ENCODE results near the gene NUP160. TPM values are rescaled to one million over a fixed set of nuclear protein-coding genes. Genes with fewer than 3 reads are reported as not detected.
A peak's percentile ranks its signal among the peaks of the same experiment; 100 is the strongest.
"Not testable (repeated sequence)": the region's sequence is repeated elsewhere in the genome, so short reads cannot be mapped to it uniquely, and the experiment has no call there.

NUP160 gene, protein sequence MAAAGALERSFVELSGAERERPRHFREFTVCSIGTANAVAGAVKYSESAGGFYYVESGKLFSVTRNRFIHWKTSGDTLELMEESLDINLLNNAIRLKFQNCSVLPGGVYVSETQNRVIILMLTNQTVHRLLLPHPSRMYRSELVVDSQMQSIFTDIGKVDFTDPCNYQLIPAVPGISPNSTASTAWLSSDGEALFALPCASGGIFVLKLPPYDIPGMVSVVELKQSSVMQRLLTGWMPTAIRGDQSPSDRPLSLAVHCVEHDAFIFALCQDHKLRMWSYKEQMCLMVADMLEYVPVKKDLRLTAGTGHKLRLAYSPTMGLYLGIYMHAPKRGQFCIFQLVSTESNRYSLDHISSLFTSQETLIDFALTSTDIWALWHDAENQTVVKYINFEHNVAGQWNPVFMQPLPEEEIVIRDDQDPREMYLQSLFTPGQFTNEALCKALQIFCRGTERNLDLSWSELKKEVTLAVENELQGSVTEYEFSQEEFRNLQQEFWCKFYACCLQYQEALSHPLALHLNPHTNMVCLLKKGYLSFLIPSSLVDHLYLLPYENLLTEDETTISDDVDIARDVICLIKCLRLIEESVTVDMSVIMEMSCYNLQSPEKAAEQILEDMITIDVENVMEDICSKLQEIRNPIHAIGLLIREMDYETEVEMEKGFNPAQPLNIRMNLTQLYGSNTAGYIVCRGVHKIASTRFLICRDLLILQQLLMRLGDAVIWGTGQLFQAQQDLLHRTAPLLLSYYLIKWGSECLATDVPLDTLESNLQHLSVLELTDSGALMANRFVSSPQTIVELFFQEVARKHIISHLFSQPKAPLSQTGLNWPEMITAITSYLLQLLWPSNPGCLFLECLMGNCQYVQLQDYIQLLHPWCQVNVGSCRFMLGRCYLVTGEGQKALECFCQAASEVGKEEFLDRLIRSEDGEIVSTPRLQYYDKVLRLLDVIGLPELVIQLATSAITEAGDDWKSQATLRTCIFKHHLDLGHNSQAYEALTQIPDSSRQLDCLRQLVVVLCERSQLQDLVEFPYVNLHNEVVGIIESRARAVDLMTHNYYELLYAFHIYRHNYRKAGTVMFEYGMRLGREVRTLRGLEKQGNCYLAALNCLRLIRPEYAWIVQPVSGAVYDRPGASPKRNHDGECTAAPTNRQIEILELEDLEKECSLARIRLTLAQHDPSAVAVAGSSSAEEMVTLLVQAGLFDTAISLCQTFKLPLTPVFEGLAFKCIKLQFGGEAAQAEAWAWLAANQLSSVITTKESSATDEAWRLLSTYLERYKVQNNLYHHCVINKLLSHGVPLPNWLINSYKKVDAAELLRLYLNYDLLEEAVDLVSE (N-terminal part only)
- total RNA-seq = 80.7 and 82.7 TPM in 2 replicates
- long read RNA-seq, full-length matches to known transcripts = 15 of 75 reads
- long read RNA-seq, partial matches to known transcripts = 45 of 75 reads
- long read RNA-seq, other reads (novel, unspliced or antisense) = 15 of 75 reads

DNA sequence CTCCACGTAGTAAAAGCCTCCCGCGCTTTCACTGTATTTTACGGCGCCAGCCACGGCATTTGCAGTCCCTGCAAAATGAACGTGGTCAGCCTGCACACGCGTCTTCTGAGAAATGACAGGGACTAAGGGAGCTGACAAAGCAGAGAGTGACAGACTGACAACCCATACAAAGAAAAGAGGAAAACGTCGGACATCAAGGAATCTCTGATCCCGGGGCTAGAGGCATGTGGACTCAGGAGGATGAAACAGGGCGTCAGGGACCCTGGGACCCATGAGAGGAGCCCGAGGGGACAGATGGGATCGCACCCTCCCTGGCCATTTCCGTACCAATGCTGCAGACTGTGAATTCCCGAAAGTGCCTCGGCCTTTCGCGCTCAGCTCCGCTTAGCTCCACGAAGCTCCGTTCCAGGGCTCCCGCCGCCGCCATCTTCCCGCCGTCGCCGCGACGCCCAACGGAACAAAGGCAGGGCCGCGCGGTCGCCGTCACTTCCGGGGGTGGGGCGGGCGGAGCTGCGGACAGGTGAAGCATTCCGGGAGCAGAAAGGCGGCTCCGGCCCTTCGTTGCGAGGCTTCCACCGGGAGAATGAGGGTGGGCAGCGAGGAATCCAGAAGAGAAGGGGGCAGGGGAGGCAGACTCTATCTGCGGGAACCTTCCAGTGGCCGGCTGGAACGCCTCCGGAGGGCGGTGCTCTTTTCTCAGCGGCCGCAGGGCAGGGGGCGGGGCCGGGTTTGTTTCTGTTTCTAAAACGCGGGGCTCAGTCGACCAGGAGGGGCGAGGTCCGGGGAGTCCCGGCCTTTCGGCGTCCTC lies at the start of gene NUP160:
NUP160 (minus strand) TSS at position 459 of the 808 bp plus-strand sequence; CDS start at position 427, 32 bp downstream.
- Mint-ChIP-seq H3K9me3 (ENCODE audit: low read depth) (no peaks in the 10 kb centered on the region), H3K27me3 (no peaks in the 10 kb centered on the region), H3K4me3 (ENCODE audit: low read depth) (peak within 1 kb of the TSS; percentile 99), H3K36me3 (ENCODE audit: insufficient read depth) (peaks cover 8% of the 10 kb centered on the region), H3K4me1 (ENCODE audit: low read depth) (peaks cover 15% of the 10 kb centered on the region), H3K27ac (peak within 1 kb of the TSS; percentile 100)
- peak; percentile 81 for DNase-seq (ENCODE audit: low spot score, unreplicated experiment)
- TF ChIP-seq, protein P1, sequence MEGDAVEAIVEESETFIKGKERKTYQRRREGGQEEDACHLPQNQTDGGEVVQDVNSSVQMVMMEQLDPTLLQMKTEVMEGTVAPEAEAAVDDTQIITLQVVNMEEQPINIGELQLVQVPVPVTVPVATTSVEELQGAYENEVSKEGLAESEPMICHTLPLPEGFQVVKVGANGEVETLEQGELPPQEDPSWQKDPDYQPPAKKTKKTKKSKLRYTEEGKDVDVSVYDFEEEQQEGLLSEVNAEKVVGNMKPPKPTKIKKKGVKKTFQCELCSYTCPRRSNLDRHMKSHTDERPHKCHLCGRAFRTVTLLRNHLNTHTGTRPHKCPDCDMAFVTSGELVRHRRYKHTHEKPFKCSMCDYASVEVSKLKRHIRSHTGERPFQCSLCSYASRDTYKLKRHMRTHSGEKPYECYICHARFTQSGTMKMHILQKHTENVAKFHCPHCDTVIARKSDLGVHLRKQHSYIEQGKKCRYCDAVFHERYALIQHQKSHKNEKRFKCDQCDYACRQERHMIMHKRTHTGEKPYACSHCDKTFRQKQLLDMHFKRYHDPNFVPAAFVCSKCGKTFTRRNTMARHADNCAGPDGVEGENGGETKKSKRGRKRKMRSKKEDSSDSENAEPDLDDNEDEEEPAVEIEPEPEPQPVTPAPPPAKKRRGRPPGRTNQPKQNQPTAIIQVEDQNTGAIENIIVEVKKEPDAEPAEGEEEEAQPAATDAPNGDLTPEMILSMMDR (IDR thresholded peaks at IDR 0.05; ENCODE audit: unreplicated experiment) = no peak

DNA sequence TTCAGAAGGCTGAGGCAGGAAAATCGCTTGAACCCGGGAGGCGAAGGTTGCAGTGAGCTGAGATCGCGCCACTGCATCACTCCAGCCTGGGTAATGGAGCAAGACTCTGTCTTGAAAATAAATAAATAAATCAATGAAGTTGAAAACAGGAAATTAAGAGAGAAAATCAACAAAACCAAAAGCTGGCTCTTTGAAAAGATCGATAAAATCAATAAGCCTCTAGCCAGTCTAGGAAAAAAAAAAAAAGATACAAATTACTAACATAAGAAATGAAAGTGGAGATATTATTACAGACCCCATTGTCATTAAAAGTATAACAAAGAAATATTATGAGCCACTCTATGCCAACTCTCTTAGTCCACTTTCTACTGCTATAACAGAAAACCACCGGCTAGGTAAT lies 48.0 kb upstream of the NUP160 start:
- TF ChIP-seq, protein P1 (IDR thresholded peaks at IDR 0.05; ENCODE audit: unreplicated experiment) = no peak
- H3K27me3 Mint-ChIP-seq = no peaks in the 10 kb centered on the region

DNA sequence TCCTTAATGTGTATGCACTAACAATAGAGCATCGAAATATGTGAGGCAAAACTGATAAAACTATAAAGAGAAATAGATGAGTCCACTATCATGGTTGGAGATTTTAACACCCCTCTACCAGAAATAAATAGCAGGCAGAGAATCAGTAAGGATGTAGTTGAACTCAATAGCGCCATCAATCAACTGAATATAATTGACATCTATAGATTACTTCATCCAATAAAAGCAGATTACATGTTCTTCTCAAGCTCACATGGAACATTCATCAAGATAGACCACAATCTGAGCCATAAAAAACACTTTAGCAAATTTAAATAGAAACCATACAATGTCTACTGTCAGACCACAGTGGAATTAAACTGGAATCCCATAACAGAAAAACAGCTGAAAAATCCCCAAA lies 46.9 kb upstream of the NUP160 start:
- no peaks in the 10 kb centered on the region for H3K4me1 Mint-ChIP-seq (ENCODE audit: low read depth)
- no peak overlapping the region for H3K27ac Mint-ChIP-seq
- H3K4me3 Mint-ChIP-seq (ENCODE audit: low read depth) = no peak overlapping the region
- DNase-seq (ENCODE audit: low spot score, unreplicated experiment) = no peak
- TF ChIP-seq, protein P1 (IDR thresholded peaks at IDR 0.05; ENCODE audit: unreplicated experiment) = no peak
- peaks cover 3% of the 10 kb centered on the region for H3K9me3 Mint-ChIP-seq (ENCODE audit: low read depth)
- no peaks in the 10 kb centered on the region for H3K27me3 Mint-ChIP-seq
- no peaks in the 10 kb centered on the region for H3K36me3 Mint-ChIP-seq (ENCODE audit: insufficient read depth)

More for the DNA sequence above, 48.0 kb upstream of the NUP160 start:
- Mint-ChIP-seq H3K4me1 (ENCODE audit: low read depth) (no peaks in the 10 kb centered on the region), H3K27ac (no peak overlapping the region), H3K4me3 (ENCODE audit: low read depth) (no peak overlapping the region), H3K9me3 (ENCODE audit: low read depth) (peaks cover 3% of the 10 kb centered on the region), H3K36me3 (ENCODE audit: insufficient read depth) (no peaks in the 10 kb centered on the region)
- no peak for DNase-seq (ENCODE audit: low spot score, unreplicated experiment)

DNA sequence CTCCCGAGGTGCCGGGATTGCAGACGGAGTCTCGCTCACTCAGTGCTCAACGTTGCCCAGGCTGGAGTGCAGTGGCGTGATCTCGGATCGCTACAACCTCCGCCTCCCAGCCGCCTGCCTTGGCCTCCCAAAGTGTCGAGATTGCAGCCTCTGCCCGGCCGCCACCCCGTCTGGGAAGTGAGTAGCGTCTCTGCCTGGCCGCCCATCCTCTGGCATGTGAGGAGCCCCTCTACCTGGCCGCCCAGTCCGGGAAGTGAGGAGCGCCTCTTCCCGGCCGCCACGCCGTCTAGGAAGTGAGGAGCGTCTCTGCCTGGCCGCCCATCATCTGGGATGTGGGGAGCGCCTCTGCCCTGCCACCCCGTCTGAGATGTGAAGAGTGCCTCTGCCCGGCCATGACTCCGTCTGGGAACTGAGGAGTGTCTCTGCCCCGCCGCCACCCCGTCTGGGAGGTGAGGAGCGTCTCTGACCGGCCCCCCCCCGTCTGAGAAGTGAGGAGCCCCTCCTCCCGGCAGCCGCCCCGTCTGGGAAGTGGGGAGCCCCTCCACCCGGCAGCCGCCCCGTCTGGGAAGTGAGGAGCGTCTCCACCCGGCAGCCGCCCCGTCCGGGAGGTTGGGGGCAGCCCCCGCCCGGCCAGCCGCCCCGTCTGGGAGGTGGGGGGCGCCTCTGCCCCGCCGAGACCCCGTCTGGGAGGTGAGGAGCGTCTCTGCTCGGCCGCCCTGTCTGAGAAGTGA lies 44.6 kb upstream of the NUP160 start:
- H3K4me3 Mint-ChIP-seq (ENCODE audit: low read depth); H3K27me3 Mint-ChIP-seq; H3K4me1 Mint-ChIP-seq (ENCODE audit: low read depth); H3K9me3 Mint-ChIP-seq (ENCODE audit: low read depth); H3K27ac Mint-ChIP-seq; DNase-seq (ENCODE audit: low spot score, unreplicated experiment); H3K36me3 Mint-ChIP-seq (ENCODE audit: insufficient read depth): not testable (repeated sequence)

Data from progenitor cell of endocrine pancreas (in vitro differentiated cells).